Measurements from ENCODE around the gene SYNM. TPM values are rescaled to one million over a fixed set of nuclear protein-coding genes. Genes with fewer than 3 reads are reported as not detected.

SYNM gene
- total and polyA plus RNA-seq, 2 of the 8 experiments (the other 6 are each of a cell fraction or from before 2014, with no cell fraction given) = 0.89 to 2.0 TPM

GRCh38 chr15:99170476-99171065, 65.7 kb downstream of the SYNM start (continued):
- TF ChIP-seq CHD7 (IDR thresholded peaks at IDR 0.05; ENCODE audit: insufficient replicate concordance, low read length) (no peak), JUN (IDR thresholded peaks at IDR 0.05; ENCODE audit: low read depth, low read length) (no peak), SIRT6 (IDR thresholded peaks at IDR 0.05; ENCODE audit: low read length) (no peak), RNF2 (IDR thresholded peaks at IDR 0.05; ENCODE audit: borderline replicate concordance, low read depth, low read length, missing control alignments, poor library complexity, severe bottlenecking) (no peak), CTBP2 (IDR thresholded peaks at IDR 0.05; ENCODE audit: borderline replicate concordance, insufficient read depth, insufficient read length, low read length) (no peak), RFX5 (IDR thresholded peaks at IDR 0.05; ENCODE audit: borderline replicate concordance, low read depth, low read length) (no peak), RAD21 (IDR thresholded peaks at IDR 0.05 in 1 of 2, conservative IDR thresholded peaks at IDR 0.05 in 1 of 2; ENCODE audit: low read depth in 2 of 2, low read length in 2 of 2) (peak; percentile 26 to 28; a peak in 2 of 4 replicates), GABPA (IDR thresholded peaks at IDR 0.05; ENCODE audit: borderline replicate concordance, insufficient read depth, low read length) (no peak), SAP30 (IDR thresholded peaks at IDR 0.05; ENCODE audit: insufficient read depth, insufficient replicate concordance, low read length) (no peak), BACH1 (IDR thresholded peaks at IDR 0.05; ENCODE audit: low read length) (no peak)
